GM21526 (cell line): ENCODE data around the gene SH3PXD2A.
"Not testable (repeated sequence)": the region's sequence is repeated elsewhere in the genome, so short reads cannot be mapped to it uniquely, and the experiment has no call there.

ENCODE experiments used
- ATAC-seq: cut with Tn5 transposase; IDR thresholded peaks from one replicate; pipeline ENCODE4 v1.9.1; 2021; ENCODE audit warnings: moderate library complexity; ENCODE audit not compliant: unreplicated experiment, low FRiP score

The SH3PXD2A gene

DNA sequence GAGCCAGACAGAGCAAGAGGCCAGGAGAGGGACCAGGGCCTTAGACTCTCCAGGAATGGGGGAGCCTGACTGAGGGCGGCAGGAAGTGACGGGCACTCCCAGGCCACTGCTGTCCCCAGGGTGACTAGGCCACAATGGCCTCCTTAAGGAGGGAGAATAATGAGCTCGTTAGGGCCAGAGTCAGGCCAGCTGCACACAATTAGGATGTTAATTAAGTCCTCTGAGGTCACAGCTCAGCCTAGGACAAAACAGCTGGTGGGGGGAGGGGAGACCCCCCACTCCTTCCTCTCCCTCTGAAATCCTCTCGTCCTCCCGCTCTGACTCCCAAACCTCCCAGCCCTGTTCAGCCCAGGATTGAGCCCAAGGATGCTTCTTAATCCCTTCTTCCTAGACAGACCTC lies 218.9 kb downstream of the SH3PXD2A start:
- ATAC-seq = no peak

DNA sequence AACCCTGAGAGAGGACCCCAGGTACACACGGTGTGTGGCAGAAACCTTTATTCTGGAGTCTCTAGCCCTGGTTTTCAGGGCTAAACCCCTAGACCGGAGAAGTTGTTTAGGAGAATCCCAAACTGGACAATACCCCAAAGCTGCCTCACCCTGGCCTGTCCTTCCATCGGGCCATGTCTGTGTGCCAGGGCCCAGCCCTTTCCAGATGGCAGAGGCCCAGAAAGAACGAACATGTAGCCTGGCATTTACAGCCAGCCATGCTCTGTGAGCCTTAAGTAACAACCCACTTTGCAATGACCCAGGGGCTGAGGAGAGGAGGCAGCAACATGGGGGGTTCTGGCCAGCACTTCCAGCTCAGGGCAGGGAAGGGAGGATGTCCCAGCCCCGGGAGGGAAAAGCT lies 219.8 kb downstream of the SH3PXD2A start:
- ATAC-seq = no peak

DNA sequence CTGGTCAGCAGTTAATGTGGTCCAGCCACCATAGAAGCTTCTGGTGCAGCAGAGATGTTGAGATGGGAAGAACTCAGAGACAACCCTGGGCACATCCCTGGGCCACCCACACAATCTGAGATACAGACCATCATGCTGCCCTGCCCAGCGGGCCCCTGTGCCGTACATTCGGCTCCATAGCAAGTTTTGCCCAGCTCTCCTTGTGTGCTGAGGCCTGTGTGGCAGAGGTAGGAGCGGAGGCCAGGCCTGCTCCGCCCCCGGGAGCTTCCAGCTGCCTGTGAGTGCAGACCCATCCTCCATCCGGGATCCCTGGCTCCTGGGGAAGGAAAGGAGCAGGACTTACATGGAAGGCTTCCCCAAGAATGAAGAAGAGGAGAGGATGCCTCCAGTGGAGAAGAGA lies 221.5 kb downstream of the SH3PXD2A start:
- ATAC-seq = no peak

DNA sequence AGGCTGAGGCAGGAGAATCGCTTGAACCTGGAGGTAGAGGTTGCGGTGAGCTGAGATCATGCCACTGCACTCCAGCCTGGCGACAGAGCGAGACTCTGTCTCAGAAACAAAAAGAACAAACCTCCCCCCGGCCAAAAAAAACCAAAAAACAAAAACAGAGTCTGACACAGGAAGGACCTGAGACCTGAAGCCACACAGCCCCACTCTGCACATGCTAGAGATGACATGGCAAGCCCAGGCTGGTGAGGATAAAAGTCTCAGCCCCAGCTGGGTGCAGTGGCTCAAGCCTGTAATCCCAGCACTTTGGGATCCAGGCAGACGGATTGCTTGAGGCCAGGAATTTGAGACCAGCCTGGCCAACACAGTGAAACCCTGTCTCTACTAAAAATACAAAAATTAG lies 222.5 kb downstream of the SH3PXD2A start:
- ATAC-seq = not testable (repeated sequence)

DNA sequence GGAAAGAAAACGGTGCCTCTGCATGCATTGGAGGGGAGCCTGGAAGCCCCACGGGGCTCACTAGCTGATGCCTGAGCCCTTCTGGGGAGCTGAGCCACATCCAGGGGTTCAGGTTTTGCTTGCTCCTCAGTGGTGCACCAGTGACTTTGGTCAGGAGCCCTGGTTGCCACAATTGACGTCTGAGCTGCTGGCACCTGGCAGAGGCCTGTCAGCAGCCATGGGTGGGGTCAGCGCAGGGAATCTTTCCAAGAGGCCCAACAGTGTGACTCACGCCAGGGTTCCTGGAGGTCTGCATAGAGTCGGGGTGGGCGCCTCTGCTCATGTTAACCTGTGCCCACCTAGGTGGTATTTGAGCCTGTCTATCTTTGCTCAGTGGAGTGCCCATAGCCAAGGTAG lies 223.1 kb downstream of the SH3PXD2A start:
- ATAC-seq = no peak

DNA sequence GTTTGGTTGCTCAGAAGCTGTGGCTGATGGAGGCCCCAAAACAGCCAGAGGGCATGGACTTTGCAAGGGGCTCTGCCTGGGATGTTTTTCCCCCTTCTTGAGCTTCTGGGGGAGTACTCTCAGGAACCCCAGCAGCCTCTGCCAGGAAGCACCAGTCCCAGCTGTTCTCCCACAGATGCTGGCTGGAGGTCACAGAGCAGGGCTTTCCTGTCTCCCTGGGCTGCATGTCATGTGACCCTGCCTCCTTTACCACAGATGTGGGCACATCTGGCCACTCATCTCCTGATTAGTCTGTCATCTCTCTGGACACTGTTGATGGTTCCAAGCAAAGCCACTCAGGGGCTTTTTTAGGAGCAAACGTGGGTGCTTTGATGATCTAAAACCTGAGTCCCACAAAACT lies 225.2 kb downstream of the SH3PXD2A start:
- ATAC-seq = no peak

DNA sequence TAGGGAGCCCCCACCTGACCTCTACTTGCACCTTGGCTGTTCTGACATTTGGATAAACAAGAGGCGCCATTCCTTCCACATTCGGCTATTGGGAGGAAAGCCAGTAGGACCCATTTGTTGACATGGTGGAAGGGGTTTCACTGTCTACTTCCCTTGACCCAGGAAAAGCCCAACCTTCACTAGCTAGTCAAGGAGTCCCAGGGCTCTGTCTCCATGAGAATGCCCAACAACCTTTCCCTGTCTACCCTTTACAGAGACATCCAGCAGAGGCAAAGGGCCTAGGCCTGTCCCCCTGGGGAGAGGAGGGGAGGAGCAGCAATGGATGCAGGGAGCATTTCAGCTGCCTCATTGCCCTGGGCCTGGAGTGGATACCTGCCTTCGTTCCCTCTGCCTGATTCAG lies 225.8 kb downstream of the SH3PXD2A start:
- no peak for ATAC-seq

DNA sequence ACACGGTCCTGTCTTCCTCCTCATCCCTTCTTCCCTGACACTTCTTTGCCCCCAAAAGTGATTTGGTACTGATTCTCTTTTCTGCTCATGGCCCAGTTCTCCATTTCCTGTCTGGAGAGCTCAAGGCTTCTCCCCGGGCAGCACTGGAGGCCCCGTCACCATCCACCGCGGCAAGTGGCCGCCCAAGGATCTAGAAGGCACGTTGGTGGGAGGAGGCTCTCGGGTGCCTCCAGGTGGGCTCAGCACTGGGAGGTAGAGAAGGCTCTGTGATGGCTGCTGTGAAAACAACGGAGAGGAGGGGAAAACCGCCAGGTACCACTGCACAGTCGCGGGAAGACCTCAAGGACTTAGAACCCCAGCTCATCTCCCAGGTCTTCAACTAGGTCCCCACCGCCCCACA lies 227.5 kb downstream of the SH3PXD2A start:
- no peak for ATAC-seq

DNA sequence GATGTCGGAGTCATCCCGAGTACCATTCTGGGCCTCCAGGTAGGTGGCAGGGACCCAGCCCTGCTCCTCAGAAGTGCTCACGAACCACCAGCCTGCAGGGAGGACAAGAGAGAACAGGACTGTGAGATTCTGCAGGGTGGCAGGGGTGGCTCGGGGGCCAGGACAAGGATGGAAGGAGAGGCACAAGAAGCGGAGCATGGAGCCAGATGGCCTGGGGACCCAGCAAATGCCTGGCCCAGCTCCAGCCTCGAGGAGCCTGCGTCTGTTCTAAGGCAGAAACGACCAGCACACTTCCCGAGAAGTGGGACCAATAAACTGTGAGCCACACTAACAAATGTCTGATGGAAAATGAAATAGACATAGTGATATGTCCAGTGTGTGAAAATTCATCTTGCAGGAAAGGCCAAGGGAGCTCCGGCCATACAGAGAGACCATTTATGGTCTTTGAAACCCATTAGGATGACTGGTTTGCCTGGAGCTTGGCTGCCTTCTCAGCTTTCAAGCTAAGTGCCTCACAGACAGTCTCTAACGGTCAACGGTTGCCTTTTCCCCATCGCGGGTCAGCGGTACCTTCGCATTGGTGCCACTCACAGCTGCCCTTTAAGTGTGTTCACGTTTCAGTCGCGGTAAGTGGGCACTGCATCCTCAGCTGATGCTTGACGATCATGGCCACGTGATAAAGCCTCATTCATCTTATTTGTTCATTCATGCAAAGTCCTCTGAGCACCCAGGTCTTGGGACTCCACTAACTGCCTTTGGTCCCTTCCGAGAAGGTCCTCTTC lies 228.1 kb downstream of the SH3PXD2A start:
- no peak for ATAC-seq

DNA sequence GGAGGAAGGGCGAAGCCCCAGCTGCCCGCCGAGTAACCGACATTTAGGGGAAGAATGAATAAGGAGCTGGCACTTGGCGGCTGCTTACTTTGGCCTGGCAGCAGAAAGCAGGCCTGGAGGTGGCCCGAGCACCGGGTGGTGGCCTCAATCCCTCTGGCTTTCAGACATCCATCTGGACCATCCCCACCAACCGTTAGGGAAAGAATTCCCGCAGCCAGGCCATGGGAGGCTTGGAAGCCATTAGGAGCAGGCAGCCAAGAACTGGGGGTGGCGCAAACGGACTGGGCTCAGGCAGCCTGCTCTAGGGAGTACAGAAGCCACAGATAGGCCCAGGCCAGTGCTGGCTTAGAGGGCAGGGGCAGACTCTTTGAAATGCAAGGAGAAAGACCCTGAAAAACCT lies 229.2 kb downstream of the SH3PXD2A start:
- ATAC-seq = no peak

DNA sequence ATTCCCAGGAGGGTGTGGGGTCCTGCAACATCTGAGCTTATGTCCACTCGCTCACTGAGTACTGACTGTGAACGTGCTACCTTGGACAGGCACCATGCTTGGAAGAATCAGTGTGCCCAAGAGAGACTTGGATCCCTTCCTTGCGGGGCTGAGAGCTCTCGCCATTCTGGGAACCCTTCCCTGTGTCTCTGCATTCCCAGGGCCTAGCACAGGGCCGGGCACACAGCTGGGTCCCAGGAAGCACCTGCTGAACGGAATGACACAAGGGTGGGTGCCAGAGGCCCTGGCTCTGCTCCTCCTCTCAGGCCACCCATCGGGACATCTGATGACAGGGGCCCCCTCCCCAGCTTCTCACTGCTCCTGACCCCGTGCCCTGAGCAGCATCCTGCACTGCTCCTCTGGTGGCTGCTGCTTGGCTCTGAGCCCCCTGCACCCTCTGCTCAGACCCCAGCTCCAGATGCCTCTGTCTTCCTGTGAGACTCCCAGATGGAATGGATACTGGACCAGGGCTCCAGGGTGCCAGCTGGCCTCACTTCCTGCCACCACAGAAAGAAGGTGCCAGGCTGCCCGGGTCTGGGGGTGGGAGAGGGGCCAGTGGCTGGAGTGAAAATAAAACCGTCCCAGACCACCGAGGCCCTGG lies 232.3 kb downstream of the SH3PXD2A start:
- ATAC-seq = no peak

DNA sequence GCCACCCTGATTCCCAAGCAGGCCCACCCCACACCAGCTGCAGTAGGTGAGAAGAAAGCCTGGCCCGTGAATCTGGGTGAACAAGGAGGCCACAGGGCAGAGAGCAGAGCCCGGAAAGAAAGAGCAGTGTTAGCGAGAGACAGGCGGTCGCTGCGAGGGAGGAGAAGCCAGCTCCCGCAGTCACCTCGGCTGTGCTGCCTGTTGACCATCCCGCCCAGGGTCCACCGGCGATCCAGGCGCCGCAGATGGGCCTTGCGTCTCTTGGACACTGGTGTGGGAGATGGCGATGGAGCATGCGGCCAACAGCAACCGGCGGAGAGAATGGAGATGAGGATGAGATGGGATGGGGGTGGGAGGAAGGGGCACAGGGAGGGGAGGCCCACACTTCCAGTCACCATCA lies 233.1 kb downstream of the SH3PXD2A start:
- no peak for ATAC-seq

DNA sequence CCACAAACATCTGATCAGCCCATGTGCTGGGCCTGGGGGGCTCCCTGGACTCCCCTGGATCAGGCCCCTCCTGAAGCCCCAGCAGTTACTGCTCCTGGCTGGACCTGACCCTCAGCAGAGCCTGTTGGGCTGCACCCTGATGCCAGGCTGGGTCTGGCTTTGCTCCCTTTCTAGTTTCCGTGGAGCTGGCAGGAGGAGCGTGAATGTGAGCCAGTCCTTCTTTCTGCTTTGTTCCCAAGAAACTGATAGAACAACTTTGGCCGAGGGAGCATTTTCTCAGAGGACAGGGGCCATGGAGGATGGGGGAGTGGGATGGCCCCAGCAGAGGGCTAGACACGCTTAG lies 233.6 kb downstream of the SH3PXD2A start:
- ATAC-seq = no peak

DNA sequence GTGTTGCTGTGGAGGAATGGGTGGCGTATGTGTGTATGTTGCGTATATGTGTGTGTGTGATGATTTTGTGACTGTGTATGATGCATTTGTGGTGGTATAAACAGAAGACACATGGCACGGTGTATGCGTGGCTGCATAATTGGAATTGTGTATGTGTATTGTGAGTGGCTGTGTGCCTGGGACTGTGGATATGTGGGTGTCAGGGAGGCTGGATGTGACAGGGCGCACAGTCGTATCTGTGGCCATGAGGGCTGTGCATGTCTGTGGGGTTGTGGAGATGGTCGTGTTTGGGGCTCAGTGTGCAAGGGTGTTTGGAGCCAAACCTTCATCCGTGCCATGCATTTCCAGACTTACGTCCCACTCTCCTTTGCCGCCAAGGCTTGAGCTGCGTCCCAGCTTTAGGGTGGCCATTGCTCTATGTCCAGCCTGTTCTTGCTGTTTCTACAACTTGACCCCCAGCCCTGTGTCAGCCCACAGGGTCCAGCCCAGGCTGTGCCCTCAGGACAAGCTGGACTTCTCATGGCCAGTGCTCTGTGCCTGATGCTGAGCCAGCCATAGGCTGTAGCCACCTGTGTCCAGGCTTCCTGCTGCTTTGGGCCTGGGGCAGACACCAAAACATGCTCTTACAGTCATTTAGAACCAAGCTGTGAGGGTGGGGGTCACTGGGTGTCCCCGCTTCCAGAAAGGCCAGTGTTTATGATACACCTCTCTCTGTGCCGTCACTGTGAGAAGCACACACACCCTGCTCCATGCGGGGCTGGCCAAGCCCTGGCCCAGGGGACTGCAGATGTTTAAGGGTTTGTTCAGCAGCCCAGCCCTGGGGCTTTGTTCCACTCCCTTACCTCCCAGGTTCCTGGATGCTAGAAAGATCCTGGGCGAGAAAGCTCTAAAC lies 234.2 kb downstream of the SH3PXD2A start:
- no peak for ATAC-seq

DNA sequence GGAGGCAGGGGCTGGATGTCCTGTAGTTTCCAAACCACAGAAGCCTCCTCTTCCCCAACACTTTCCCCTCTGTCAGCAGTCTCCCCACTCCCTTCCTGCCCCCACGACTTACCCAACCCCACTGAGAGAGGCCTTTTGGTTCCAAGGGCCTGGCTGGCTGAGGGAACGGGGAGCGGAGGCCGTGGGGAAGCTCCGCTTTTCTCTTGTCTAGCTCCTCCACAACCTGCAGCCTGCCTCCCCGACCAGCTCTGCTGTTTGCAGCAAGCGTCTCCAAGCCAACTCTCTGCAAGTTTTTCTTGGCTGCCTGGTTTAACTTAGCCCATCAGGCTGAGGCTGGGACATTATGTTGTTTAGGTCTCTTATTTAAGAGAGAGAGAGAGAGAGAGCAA lies 235.0 kb downstream of the SH3PXD2A start:
- no peak for ATAC-seq

DNA sequence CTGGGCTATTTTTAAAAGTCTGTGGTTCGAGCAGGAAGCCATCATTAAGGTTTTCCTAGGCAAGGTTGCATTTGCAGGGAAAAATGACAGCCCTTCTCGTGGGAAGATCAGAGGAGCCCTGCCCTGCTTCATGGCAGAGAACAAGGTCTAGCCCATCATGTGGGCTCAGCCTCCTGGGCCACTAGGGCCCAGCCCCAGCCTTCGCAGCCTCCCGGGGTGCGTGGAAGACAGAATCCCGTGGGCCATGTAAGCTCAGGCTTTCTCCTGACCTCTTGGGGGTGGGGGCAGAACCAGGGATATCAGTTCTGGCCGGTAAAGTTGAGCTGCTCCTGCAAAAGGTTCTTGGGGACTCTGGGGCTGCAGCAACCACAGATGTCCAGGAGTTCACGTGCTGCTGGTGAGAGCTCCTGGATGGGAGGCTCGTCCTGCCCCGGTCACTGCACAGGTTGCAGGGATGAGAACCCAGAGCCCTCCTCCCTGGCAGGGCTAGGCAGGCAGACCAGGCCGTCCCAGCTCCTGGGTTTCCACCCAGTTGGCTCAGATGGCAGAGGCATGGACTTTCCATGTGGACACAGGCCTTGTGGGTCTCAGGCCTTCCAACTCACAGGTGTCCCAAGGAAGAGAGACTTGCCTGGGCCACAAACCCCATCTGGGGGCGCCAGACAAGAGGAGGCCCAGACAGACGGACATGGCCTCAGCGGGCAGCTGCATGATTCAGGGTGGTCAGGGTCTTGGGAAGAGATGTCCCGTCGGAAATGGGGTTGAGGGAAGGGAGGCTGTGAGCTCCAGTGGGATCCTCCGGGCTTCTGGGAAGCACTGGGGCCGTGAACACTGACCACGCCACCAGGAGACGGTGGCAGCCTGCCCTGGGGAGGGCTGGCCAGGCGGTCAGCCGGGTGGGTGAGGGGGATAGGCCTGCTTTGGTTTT lies 235.7 kb downstream of the SH3PXD2A start:
- no peak for ATAC-seq

DNA sequence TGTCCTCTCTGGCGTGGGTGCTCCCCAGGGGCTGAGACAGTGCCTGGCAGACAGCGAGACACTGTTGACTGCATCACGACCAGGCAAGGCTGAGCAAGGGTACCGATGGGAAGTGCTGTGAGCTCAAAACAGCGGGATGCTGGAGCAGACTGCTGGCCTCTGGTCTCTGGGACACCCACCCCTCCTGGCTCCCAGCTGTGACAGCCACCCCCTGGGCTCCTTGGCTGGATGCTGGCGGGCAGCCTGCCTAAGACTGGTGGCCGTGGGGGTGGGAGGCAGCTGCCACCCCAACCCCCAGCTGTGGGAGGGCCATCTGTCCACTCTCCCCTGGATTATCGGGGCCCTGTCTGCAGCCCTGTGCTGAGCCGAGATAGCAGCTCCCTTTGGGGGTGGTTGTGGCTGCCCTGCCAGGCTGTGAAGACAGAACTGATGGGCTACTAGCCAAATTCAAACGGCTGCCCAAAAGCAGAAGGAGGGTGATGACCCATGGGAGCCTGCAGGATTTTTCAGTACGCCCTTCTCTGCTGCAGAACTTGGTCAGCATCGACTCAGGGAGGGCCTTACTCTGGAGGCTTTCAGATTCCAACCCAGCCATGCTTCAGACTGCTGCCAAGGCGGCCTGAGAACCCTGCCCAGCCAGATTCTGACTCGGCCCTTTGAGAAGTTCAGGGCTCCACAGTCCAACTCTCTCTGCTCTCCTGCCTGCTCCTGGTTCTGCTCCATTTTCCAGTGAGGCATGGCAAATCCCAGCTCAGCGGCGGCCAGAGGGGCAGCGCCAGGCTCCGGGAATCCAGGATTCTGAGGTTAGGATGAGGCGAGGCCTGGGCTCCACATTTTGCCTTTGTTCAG lies 236.6 kb downstream of the SH3PXD2A start:
- no peak for ATAC-seq

DNA sequence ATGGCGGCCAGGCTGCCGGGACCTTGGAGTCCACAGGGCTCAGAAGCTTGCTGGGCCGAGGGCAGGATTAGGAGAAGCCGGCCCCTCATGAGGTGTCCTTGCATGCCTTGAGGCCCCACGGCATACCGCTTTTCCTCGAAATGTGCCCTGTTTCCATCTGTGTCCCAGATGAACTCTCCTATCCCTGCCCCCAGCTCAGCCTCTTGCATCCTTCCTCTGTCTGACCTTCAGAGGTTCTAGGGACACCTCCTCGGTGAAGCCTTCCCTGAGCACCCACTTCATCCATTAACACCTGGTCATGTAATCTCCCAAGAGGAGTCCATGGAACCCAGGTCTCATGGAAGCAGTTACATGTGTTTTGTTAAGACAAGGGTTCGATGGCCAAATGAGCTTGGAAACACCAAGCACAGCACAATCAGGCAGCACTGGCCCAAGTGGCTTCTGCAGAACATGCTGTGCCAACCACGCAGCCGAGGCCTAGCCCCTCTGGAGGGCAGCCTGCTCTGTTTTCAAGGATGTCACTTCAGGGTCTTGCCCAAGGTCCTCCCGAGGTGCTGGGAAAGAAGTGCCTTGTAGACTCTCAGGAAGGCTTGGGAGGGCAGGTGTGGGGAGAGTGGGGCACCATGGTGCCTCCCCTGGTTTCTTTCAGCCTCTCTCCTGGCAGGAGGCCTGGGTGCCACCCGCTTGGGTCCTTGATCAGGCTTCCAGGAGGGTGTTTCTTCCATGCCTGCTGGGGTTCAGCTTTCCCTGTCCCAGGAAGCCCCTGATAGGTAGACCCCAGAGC lies 237.6 kb downstream of the SH3PXD2A start:
- no peak for ATAC-seq
